NCI-H2107 (cell line): ENCODE measurements around the gene PYGB.

Experiments used
- DNase-seq: peaks from one replicate; lab custom pipeline; 2025; lab: John Stamatoyannopoulos, UW

Gene PYGB

DNA sequence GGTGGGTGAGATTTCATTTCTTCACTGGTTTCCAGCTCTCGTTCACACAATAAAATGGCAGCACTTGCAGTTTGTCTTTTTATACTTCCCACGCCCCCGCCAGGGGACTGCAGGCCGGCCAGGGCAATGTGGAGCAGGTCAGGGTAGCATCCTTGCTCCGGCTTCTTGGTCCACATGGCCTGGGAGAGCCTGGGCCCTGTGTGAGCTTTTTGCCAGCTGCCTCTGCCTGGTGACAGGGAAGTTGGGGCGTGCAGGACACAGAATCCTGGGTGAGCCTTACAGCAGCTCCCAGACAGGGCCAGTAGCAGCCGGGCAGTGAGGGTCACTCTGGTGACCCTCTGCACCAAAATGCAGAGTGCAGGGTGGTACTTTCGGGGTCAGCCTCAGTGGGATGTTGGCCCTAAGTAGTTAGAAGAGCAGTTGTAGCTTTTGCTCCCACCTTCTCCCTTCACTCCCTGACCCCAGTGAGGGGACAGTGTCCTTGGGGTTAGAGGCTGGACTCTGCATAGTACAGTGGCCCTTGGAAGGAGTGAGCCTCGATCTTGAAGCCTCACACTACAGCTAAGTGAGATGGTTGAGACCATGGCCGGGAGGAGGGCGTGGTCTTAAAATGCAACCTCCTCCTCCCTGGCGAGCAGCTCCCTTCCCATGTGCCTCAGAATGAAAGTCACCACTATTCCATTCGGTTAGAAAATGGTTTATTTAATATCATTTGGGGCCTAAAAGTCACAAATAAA is 23.8 kb downstream of the PYGB start:
- no peak for DNase-seq

- no peak for DNase-seq
These were observed 24.5 kb downstream of the PYGB start for GRCh38 chr20:25272223-25273000.

GRCh38 chr20:25273046-25273445 is 25.2 kb downstream of the PYGB start:
- DNase-seq: no peak

DNA sequence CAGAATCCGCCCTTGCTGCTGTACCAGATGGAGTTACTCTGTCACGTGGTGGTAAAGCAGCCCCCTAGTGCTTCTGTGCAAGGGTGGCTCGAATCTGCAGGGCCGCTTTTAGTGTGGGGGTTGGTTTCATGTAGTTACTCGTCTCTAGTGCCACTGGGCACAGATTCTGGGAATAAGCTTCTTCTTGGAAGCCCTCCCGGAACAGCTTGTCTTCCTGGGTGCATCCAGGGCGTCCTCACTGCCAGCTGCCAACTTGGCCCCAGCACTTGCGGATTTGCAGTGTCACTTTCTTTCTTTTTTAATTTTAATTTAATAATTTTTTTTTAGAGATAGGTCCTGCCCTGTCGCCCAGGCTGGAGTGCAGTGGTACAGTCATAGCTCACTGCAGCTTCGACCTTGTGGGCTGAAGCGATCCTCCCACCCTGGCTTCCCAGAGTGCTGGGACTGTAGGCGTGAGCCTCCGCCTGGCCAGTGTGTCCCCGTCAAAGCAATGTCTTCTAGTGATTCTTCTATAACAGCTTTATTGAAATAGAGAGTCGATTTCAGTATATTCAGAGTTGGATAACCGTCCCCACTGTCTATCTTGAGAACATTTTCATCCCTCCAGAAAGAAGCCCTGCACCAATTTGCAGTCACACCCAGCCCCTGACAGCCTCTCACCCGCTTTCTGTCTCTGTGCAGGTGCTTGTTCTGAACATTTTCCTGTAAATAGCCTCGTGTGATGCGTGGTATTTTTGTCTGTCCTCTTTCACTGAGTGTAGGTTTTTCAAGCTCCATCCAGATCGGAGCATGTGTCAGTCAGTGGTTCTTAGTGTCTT is 25.9 kb downstream of the PYGB start:
- no peak for DNase-seq

GRCh38 chr20:25274481-25274880 is 26.6 kb downstream of the PYGB start:
- no peak for DNase-seq

- DNase-seq: no peak
These were observed 27.3 kb downstream of the PYGB start for GRCh38 chr20:25274891-25275812.

- no peak for DNase-seq
These were observed 28.1 kb downstream of the PYGB start for GRCh38 chr20:25275813-25276532.

DNA sequence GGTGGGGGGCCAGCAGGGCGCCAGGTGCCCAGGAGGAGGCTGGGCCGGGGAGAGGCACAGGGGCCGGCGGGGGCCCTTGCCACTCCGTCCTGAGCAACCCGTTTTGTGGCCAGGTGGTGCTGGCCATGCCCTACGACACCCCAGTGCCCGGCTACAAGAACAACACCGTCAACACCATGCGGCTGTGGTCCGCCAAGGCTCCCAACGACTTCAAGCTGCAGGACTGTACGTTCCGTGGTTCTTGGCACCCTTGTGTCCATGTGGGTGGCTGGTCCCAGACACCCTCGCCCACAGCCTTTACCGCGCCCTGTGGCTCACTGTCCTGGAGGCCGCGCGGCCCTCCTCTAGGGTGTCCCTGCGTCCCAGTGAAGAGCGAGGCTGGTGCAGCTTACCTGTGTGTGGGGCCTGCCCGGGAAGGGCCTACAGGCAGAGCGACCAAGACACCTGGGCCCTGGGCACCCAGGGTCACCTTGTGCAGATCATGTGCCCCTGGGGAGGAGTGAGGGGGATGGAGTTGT is 28.7 kb downstream of the PYGB start:
- DNase-seq: no peak

DNA sequence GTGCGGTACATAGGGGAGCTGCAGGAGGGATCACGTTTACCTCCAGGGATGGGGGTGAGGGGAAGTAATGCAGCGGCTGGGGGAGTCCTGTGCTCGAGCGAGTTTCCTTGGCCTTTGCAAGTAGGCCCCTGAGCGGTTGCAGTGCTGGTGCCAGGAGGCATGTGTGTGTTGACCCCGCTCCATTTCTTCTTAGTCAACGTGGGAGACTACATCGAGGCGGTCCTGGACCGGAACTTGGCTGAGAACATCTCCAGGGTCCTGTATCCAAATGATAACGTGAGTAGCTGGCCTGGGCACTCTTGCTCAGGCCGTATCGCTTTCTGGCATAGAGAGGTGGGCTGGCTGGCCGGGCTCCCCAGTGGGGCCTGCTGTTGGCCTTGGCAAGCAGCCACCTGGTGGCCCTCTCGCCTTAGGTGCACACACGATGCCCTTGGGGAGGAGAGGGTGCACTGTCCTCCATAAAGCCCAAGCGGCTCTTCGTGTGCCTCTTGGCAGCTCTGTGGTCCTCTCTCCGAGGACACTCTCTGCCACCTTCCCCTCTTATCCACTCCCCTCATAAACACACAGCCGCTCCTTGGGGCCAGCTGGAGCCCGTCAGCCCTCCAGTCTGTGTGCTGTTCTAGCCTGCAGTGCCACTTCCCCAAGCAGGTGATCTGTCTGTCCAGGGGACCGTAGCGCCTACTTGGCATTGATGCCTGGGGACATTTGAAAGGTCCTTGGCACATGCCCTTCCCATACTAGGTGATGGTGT is 29.3 kb downstream of the PYGB start:
- no peak for DNase-seq

DNA sequence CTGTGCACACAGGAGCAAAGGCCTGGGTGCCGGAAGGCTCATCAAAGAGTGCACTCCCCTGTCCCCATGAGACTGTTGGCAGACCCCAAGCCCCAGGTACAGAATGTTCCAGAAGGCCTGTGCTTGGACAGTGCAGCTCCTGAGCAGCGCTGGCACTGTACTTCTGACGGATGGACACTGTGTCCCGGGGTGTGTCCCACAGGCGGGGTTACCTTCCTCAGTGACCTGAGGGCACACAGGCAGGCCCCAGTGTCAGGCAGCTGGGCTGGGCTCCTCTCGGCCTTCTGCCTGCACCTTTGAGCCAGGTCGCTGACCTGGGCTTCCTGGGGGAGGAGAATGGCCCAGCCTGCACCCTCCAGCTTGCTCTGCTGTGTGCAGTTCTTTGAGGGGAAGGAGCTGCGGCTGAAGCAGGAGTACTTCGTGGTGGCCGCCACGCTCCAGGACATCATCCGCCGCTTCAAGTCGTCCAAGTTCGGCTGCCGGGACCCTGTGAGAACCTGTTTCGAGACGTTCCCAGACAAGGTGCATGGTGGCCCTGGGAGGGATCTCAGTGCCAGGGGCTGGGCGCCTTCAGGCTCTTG is 30.1 kb downstream of the PYGB start:
- DNase-seq: no peak

GRCh38 chr20:25278636-25279361 is 30.9 kb downstream of the PYGB start:
- DNase-seq: no peak

DNA sequence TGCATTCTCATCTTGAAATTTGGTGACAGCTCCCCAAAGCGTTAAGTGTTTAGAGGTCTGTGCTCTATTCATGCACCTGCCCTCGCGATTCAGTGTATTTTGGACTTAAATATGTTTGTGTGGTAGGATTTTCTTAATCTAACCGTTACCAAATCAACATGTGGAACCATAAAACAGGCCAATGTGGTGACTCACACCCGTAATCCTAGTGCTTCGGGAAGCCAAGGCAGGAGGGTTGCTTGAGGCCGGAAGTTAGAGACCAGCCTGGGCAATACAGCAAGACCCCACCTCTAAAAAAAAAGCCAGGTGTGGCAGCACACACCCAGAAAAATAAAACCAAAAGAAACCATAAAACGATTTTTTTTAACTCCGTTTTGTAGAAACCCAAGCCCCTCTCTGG is 31.5 kb downstream of the PYGB start:
- no peak for DNase-seq

DNA sequence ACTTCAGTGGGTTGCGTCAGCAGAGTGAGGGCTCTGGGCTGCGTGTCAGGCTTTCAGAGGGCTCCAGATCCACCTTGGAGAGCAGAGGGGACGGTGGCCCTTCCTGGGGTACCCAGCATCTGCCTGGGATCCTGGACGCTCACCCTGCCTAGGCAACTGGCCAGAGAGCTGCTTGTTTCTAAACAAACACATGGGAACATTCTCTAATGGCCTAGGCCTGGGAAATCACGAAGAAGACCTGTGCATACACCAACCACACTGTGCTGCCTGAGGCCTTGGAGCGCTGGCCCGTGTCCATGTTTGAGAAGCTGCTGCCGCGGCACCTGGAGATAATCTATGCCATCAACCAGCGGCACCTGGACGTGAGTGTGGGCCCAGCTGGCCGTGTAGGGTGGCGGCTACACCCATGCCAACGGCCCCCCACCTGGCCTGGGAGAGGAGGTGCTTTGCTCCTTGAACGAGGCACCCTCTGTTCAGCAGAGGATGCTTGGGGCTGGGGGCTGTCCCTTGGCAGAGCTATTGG is 32.2 kb downstream of the PYGB start:
- DNase-seq: no peak

DNA sequence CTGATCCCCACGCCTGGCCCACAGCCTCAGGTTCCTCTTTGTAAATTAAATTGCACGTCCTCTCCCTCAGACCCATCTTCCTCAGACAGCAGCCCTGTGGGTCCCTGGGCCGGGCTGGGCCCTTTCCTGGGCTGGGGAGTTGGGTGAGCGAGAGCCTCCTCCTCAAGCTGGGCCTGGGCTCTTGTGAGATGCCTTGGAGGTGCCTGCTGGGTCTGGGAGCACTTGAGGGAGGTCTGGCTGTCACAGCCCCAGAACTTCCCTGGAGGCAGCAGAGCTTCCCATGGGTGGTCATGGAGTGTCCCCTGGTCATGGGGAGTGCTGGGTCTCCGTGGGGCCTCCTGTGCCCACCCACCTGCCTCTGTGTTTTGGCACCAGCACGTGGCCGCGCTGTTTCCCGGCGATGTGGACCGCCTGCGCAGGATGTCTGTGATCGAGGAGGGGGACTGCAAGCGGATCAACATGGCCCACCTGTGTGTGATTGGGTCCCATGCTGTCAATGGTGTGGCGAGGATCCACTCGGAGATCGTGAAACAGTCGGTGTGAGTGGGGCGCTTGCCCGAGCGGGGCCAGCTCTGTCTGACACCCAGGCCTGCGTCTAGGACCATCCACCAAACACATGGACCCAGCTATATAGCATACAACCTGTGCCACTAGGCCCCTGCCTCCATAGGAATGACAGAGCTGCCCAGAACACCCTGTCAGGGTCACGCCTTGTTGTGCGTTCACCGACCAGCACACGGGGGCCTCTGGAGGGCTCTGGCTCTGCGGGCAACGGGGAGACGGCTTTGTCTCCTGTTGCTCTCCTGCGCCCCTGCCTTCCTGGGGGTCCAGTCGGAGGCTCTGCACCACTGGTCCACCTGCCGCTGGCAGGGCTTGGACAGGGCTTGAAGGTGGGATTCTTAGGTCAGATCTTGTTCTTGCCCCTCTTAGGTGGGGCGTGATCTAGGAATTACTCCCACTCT is 33.0 kb downstream of the PYGB start:
- no peak for DNase-seq

GRCh38 chr20:25281541-25281991 is 33.7 kb downstream of the PYGB start:
- DNase-seq: peak; percentile 44

DNA sequence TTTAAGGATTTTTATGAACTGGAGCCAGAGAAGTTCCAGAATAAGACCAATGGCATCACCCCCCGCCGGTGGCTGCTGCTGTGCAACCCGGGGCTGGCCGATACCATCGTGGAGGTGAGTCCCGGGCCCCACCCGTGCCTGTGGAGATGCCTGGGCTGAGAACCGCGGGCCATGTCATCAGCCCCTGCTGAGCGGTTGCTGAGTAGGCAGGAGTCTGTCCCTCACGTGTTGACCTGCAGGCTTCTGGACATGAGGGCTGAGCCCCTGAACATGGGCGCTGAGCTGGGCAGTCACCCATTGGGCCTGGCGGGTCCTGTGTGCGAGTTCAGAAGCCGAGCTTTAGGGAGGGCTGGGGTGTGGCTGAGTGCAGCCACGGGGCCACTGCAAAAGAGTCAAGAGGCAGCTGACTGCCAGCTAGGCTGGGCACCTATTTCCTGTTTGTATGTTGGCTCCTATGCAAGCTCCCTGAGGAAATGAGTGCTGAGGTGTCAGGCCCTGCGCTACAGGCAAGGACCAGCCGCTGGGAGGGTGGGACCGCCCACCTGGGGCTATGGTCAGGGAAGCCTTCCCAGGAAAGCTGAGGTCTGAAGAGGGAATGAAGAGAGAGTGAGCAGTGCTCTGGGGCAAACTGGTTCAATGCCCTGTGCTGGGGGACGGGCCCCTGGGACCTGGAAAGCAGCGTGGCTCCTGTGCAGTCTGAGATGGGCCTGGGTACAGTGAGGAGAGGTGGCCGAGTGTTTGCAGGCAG is 34.3 kb downstream of the PYGB start:
- DNase-seq: no peak

DNA sequence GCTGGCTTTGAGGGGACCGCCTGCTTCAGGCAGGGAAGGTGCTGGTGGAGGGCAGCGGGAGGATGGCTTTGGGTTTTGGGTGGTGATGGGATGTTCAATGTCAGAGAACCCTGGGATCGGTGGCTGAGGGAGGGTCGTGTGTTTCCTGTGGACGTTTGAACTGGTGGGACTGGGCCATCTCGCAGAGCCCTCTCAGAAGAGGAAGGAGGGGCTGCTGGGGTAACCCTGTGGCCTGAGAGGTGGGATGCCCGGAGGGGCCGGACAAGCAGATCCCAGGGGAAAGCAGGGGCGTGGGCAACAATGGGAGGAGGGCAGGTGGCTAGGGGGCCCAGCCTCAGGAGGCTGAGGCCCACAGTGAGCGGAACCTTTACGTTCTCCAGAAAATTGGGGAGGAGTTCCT is 34.9 kb downstream of the PYGB start:
- DNase-seq: no peak
